NCI-H460 (cell line): Measurements from ENCODE around the gene NHSL2. TPM values are rescaled to one million over a fixed set of nuclear protein-coding genes. Genes with fewer than 3 reads are reported as not detected.

Experiments used
- DNase-seq: peaks from one replicate; pipeline ENCODE4 v3.0.0-alpha.2; 2016; ENCODE audit warnings: low read depth; ENCODE audit errors: extremely low read depth
- total RNA-seq: library from RNA; depleted of rRNA; stranded (reverse); fragments of >200 nt; shearing (Covaris generic); gene quantifications from 2 replicates; pipeline ENCODE4 v1.2.3, GENCODE V29; 2014

The NHSL2 gene
- total RNA-seq, 1 experiment from 2014 or later, result 0.05 TPM

- no peak for DNase-seq
Observed at GRCh38 chrX:72037601-72038000, 127.0 kb downstream of the NHSL2 start.

- DNase-seq, result no peak
Observed at GRCh38 chrX:72038016-72038415, 127.4 kb downstream of the NHSL2 start.

- no peak for DNase-seq
Observed at GRCh38 chrX:72038868-72039267, 128.2 kb downstream of the NHSL2 start.

GRCh38 chrX:72040506-72040905 lies 129.9 kb downstream of the NHSL2 start:
- DNase-seq, result no peak

GRCh38 chrX:72041176-72041575 lies 130.5 kb downstream of the NHSL2 start:
- DNase-seq, result no peak

GRCh38 chrX:72041871-72042851 lies 131.5 kb downstream of the NHSL2 start:
- DNase-seq, result no peak

- no peak for DNase-seq
Observed at GRCh38 chrX:72042852-72043248, 132.2 kb downstream of the NHSL2 start.

GRCh38 chrX:72043636-72044035 lies 133.0 kb downstream of the NHSL2 start:
- DNase-seq, result no peak

- no peak for DNase-seq
Observed at GRCh38 chrX:72045141-72045540, 134.5 kb downstream of the NHSL2 start.

- DNase-seq, result no peak
Observed at GRCh38 chrX:72045552-72046277, 135.1 kb downstream of the NHSL2 start.

GRCh38 chrX:72046447-72046846 lies 135.8 kb downstream of the NHSL2 start:
- no peak for DNase-seq

GRCh38 chrX:72048510-72049455 lies 138.1 kb downstream of the NHSL2 start:
- DNase-seq, result no peak

- no peak for DNase-seq
Observed at GRCh38 chrX:72050011-72050410, 139.4 kb downstream of the NHSL2 start.

GRCh38 chrX:72051589-72051988 lies 140.9 kb downstream of the NHSL2 start:
- DNase-seq, result no peak

GRCh38 chrX:72052415-72053090 lies 141.9 kb downstream of the NHSL2 start:
- DNase-seq, result no peak

GRCh38 chrX:72053508-72053907 lies 142.9 kb downstream of the NHSL2 start:
- no peak for DNase-seq

GRCh38 chrX:72054779-72055489 lies 144.3 kb downstream of the NHSL2 start:
- DNase-seq, result no peak

- no peak for DNase-seq
Observed at GRCh38 chrX:72057331-72057730, 146.7 kb downstream of the NHSL2 start.

- no peak for DNase-seq
Observed at GRCh38 chrX:72057849-72058248, 147.2 kb downstream of the NHSL2 start.
